Panc1 (cell line): Measurements from ENCODE around the gene DYNLRB2.

Source experiments
- CTCF ChIP-seq: fragments of 450-650 bp; IDR thresholded peaks from 2 replicates; pipeline ENCODE4 v1.5.1; 2017; ENCODE audit warnings: mild to moderate bottlenecking
- POLR2AphosphoS5 ChIP-seq: IDR thresholded peaks from 2 replicates; pipeline ENCODE4 v1.6.1; 2012; ENCODE audit warnings: mild to moderate bottlenecking, low read depth, low read length, moderate library complexity
- REST ChIP-seq, 2 experiments: IDR thresholded peaks; 2 replicates each; pipeline ENCODE4 v1.6.1; 2011 to 2012; ENCODE audit warnings: low read depth in 2 of 2, control low read depth in 1 of 2, low read length in 1 of 2, mild to moderate bottlenecking in 1 of 2, moderate library complexity in 1 of 2; ENCODE audit not compliant: insufficient read depth in 1 of 2
- SIN3A ChIP-seq: IDR thresholded peaks from 2 replicates; pipeline ENCODE4 v1.6.1; 2012; ENCODE audit warnings: low read depth, mild to moderate bottlenecking, low read length, moderate library complexity, borderline replicate concordance; ENCODE audit not compliant: insufficient read depth
- TCF7L2 ChIP-seq: IDR thresholded peaks from 2 replicates; pipeline ENCODE4 v1.6.1; 2011; ENCODE audit warnings: mild to moderate bottlenecking, low read depth, low read length, inconsistent platforms

GRCh38 chr16:80544326-80544725 lies 3.5 kb downstream of the DYNLRB2 start:
- no peak for TF ChIP-seq CTCF
- TF ChIP-seq REST (IDR thresholded peaks at IDR 0.05; ENCODE audit: insufficient read depth in 1 of 2, low read depth in 2 of 2, low read length in 1 of 2) = no peak
- no peak for TF ChIP-seq SIN3A
- TF ChIP-seq POLR2AphosphoS5 = no peak
- no peak for TF ChIP-seq TCF7L2
